PC-9 (cell line): ENCODE measurements around the gene IMMP2L.

Experiments
- EZH2 ChIP-seq: fragments of 200-600 bp; sonication (generic); IDR thresholded peaks from 2 replicates; pipeline ENCODE4 v1.8.0; 2017; ENCODE audit warnings: antibody characterized with exemption, low read depth
- TF ChIP-seq, protein P1 (sequence below): fragments of 200-600 bp; sonication (generic); conservative IDR thresholded peaks from 2 replicates; pipeline ENCODE4 v1.6.1; 2017; ENCODE audit warnings: mixed run types, antibody characterized with exemption, mild to moderate bottlenecking, moderate library complexity

DNA sequence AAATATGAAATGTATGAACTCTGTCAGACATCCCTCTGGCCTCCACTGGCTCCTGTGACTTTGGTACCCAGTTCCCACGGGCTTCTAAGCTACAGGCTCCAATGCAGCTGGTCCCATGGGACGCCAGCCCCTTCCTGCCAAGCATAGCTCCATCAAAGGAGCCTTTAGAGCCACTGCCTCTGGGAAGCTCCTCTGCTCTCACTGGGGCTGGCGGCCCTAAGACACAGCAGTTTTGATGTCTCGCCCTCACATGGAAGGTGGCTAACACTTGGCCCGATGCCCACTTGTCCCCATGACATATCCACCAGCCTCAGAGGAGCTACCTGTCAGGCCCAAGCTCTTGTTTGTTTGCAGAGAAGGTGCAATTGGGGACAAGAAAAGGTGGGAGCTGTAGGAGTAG, 925.0 kb downstream of the IMMP2L start:
- TF ChIP-seq, protein P1, sequence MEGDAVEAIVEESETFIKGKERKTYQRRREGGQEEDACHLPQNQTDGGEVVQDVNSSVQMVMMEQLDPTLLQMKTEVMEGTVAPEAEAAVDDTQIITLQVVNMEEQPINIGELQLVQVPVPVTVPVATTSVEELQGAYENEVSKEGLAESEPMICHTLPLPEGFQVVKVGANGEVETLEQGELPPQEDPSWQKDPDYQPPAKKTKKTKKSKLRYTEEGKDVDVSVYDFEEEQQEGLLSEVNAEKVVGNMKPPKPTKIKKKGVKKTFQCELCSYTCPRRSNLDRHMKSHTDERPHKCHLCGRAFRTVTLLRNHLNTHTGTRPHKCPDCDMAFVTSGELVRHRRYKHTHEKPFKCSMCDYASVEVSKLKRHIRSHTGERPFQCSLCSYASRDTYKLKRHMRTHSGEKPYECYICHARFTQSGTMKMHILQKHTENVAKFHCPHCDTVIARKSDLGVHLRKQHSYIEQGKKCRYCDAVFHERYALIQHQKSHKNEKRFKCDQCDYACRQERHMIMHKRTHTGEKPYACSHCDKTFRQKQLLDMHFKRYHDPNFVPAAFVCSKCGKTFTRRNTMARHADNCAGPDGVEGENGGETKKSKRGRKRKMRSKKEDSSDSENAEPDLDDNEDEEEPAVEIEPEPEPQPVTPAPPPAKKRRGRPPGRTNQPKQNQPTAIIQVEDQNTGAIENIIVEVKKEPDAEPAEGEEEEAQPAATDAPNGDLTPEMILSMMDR = no peak
- TF ChIP-seq EZH2 = no peak
